ENCODE measurements around the gene NT5C1B. TPM values are rescaled to one million over a fixed set of nuclear protein-coding genes. Genes with fewer than 3 reads are reported as not detected.

The NT5C1B gene
- total and polyA plus RNA-seq, 2 experiments from 2014 or later, result not detected

DNA sequence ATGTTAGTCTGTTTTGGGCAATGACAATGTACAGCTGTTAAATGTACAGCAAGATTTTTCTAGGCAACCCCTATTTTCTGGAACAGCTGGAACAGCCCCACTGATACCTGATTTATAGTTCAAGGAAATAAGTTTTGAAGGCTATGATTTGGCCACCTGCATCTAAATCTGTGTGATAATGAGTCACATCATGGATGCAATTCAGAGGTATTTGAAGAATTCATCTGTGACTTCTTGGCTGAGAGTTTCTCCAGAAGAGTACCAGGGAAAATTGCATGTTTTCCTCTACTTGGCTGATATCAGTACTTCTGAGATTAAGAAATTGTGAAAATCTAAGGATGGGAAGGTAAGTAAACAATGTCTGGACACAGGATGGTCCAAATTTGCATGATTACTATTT is 40.7 kb upstream of the NT5C1B start:
- Histone ChIP-seq H3K4me3 (no peak overlapping the region), H3K4me2 (no peak overlapping the region), H3K9me2 (ENCODE audit: insufficient read depth) (peaks cover 5% of the 10 kb centered on the region), H3K27ac (ENCODE audit: low read depth) (no peak overlapping the region), H3K79me2 (replicated peaks; ENCODE audit: insufficient read depth) (no peaks in the 10 kb centered on the region), H3K4me1 (ENCODE audit: insufficient read depth) (no peaks in the 10 kb centered on the region), H2AFZ (no peak overlapping the region), H3K36me3 (ENCODE audit: insufficient read depth) (0 out of 2 replicates have a peak, but pooled peaks cover 4% of the 10 kb centered on the region), H3K27me3 (ENCODE audit: insufficient read depth) (no peaks in the 10 kb centered on the region), H3F3A (replicated peaks; ENCODE audit: low read depth) (no peaks in the 10 kb centered on the region), H4K20me1 (replicated peaks; ENCODE audit: insufficient read depth) (no peaks in the 10 kb centered on the region)
- Mint-ChIP-seq H3K36me3 (ENCODE audit: low read depth) (peaks cover 29% of the 10 kb centered on the region), H3K27ac (no peak overlapping the region), H3K4me3 (no peak overlapping the region), H3K4me1 (no peaks in the 10 kb centered on the region), H3K9me3 (peaks cover 41% of the 10 kb centered on the region), H3K27me3 (ENCODE audit: insufficient read depth, low read depth, poor library complexity) (no peaks in the 10 kb centered on the region)
- TF ChIP-seq CTCF (conservative IDR thresholded peaks at IDR 0.05; ENCODE audit: low read depth in 2 of 2) (no peak), POLR2AphosphoS5 (IDR thresholded peaks at IDR 0.05; ENCODE audit: low read depth) (no peak), ZNF462 (CRISPR knock-in tag; IDR thresholded peaks at IDR 0.05) (no peak), ZNF331 (CRISPR knock-in tag; IDR thresholded peaks at IDR 0.05; ENCODE audit: low read depth) (no peak), ZNF114 (CRISPR knock-in tag; IDR thresholded peaks at IDR 0.05) (no peak), REST (IDR thresholded peaks at IDR 0.05; ENCODE audit: unreplicated experiment) (no peak), CREB1 (CRISPR knock-in tag; IDR thresholded peaks at IDR 0.05; ENCODE audit: low read depth) (no peak), JUNB (IDR thresholded peaks at IDR 0.05; ENCODE audit: unreplicated experiment) (no peak), EZH2 (IDR thresholded peaks at IDR 0.05; ENCODE audit: low read depth, unreplicated experiment) (no peak), NANOG (IDR thresholded peaks at IDR 0.05; ENCODE audit: borderline replicate concordance) (no peak), STAT1 (IDR thresholded peaks at IDR 0.05; ENCODE audit: unreplicated experiment) (no peak), EZH2phosphoT487 (IDR thresholded peaks at IDR 0.05; ENCODE audit: unreplicated experiment) (no peak)
- TF ChIP-seq, protein P1, sequence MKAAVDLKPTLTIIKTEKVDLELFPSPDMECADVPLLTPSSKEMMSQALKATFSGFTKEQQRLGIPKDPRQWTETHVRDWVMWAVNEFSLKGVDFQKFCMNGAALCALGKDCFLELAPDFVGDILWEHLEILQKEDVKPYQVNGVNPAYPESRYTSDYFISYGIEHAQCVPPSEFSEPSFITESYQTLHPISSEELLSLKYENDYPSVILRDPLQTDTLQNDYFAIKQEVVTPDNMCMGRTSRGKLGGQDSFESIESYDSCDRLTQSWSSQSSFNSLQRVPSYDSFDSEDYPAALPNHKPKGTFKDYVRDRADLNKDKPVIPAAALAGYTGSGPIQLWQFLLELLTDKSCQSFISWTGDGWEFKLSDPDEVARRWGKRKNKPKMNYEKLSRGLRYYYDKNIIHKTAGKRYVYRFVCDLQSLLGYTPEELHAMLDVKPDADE (IDR thresholded peaks at IDR 0.05), result no peak
- ATAC-seq (no peak), DNase-seq (ENCODE audit: low spot score) (no peak)
